NT2/D1 (cell line): ENCODE measurements around the gene TLX3.

Experiments used
- YY1 ChIP-seq: IDR thresholded peaks from 2 replicates; pipeline ENCODE4 v1.6.1; 2011; ENCODE audit not compliant: insufficient read length, insufficient read depth
- ZNF274 ChIP-seq: IDR thresholded peaks from 2 replicates; pipeline ENCODE4 v1.6.1; 2011; ENCODE audit warnings: mild to moderate bottlenecking, low read depth, low read length

GRCh38 chr5:171271798-171272197 lies 37.2 kb upstream of the TLX3 start:
- no peak for TF ChIP-seq YY1
- TF ChIP-seq ZNF274, result no peak
